ENCODE data around the gene ANKS1B. TPM values are rescaled to one million over a fixed set of nuclear protein-coding genes. Genes with fewer than 3 reads are reported as not detected.

ANKS1B gene
- total RNA-seq, 1 experiment from 2014 or later: 0.54 TPM

DNA sequence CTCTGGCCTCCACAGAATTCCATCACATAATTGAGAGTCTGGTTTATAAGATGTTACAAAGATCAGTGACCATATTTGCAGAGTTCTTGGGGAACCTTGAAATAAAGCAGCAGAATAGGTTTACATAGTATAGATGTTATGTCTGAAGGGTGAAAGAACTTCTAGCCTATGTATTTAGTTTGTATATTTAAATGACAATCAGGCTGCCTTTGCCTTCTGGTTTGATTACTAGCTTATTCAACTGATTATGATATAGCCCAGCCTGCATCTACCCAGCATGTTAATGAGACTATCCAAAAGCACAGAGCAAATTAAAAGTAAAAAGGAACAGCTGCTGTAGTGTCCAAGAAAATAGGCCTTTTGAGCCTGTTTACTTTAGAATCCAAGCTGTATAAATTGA, 1254.3 kb downstream of the ANKS1B start:
- ATAC-seq (no peak), DNase-seq (ENCODE audit: low read depth, low spot score) (no peak)
- H3K4me3 ChIP-seq (replicated peaks in 1 of 2; ENCODE audit: low read depth in 1 of 2, low read length in 2 of 2): no peak overlapping the region
- H2AFZ ChIP-seq (ENCODE audit: low read depth, low read length, poor library complexity, severe bottlenecking): no peak overlapping the region
- H3K9ac ChIP-seq (ENCODE audit: low read length): no peak overlapping the region
- no peak overlapping the region for H3K27ac ChIP-seq (ENCODE audit: low read depth, low read length)
- ChIA-PET RAD21 (ENCODE audit: low non-redundant PET in 1 of 2, low total read pairs in 2 of 2, uncharacterized antibody in 2 of 2, unreplicated experiment in 2 of 2) (no interaction called here), CTCF (no interaction called here), POLR2A (no interaction called here)
- H3K9me3 ChIP-seq (ENCODE audit: control insufficient read depth in 1 of 2, insufficient read depth in 1 of 2, low read depth in 1 of 2, low read length in 2 of 2): no peaks in the 10 kb centered on the region
- H3K79me2 ChIP-seq (ENCODE audit: insufficient read depth, low read length): no peaks in the 10 kb centered on the region
- no peaks in the 10 kb centered on the region for H3K27me3 ChIP-seq (ENCODE audit: insufficient read depth, low read length)
- intact Hi-C loops (cut with micrococcal nuclease): no loop called here
- H4K20me1 ChIP-seq (ENCODE audit: insufficient read depth): no peaks in the 10 kb centered on the region
- no peaks in the 10 kb centered on the region for H3K9me2 ChIP-seq (ENCODE audit: insufficient read depth)
- no TSS peak for BruUV-seq (replicated peaks)
- TF ChIP-seq, protein P1, sequence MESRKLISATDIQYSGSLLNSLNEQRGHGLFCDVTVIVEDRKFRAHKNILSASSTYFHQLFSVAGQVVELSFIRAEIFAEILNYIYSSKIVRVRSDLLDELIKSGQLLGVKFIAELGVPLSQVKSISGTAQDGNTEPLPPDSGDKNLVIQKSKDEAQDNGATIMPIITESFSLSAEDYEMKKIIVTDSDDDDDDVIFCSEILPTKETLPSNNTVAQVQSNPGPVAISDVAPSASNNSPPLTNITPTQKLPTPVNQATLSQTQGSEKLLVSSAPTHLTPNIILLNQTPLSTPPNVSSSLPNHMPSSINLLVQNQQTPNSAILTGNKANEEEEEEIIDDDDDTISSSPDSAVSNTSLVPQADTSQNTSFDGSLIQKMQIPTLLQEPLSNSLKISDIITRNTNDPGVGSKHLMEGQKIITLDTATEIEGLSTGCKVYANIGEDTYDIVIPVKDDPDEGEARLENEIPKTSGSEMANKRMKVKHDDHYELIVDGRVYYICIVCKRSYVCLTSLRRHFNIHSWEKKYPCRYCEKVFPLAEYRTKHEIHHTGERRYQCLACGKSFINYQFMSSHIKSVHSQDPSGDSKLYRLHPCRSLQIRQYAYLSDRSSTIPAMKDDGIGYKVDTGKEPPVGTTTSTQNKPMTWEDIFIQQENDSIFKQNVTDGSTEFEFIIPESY (IDR thresholded peaks at IDR 0.05; ENCODE audit: extremely low read depth, insufficient replicate concordance, low read length): no peak
- no peak for TF ChIP-seq POLR2AphosphoS5 (IDR thresholded peaks at IDR 0.05; ENCODE audit: low read depth, low read length)
- TF ChIP-seq RAD21 (IDR thresholded peaks at IDR 0.05; ENCODE audit: low read depth): no peak
- TF ChIP-seq ZNF274 (IDR thresholded peaks at IDR 0.05; ENCODE audit: low read depth, low read length): no peak
- TF ChIP-seq FOSL1 (IDR thresholded peaks at IDR 0.05; ENCODE audit: low read depth): no peak
- TF ChIP-seq, protein P2, sequence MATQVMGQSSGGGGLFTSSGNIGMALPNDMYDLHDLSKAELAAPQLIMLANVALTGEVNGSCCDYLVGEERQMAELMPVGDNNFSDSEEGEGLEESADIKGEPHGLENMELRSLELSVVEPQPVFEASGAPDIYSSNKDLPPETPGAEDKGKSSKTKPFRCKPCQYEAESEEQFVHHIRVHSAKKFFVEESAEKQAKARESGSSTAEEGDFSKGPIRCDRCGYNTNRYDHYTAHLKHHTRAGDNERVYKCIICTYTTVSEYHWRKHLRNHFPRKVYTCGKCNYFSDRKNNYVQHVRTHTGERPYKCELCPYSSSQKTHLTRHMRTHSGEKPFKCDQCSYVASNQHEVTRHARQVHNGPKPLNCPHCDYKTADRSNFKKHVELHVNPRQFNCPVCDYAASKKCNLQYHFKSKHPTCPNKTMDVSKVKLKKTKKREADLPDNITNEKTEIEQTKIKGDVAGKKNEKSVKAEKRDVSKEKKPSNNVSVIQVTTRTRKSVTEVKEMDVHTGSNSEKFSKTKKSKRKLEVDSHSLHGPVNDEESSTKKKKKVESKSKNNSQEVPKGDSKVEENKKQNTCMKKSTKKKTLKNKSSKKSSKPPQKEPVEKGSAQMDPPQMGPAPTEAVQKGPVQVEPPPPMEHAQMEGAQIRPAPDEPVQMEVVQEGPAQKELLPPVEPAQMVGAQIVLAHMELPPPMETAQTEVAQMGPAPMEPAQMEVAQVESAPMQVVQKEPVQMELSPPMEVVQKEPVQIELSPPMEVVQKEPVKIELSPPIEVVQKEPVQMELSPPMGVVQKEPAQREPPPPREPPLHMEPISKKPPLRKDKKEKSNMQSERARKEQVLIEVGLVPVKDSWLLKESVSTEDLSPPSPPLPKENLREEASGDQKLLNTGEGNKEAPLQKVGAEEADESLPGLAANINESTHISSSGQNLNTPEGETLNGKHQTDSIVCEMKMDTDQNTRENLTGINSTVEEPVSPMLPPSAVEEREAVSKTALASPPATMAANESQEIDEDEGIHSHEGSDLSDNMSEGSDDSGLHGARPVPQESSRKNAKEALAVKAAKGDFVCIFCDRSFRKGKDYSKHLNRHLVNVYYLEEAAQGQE (IDR thresholded peaks at IDR 0.05; ENCODE audit: low read depth): no peak
- TF ChIP-seq TCF7L2 (IDR thresholded peaks at IDR 0.05; ENCODE audit: borderline replicate concordance, extremely low read depth, insufficient read depth, insufficient read length): no peak
- TF ChIP-seq EZH2 (IDR thresholded peaks at IDR 0.05): no peak
- H3K4me2 ChIP-seq (ENCODE audit: low read length): no peak overlapping the region
- H3K36me3 ChIP-seq (ENCODE audit: control insufficient read depth in 1 of 2, insufficient read depth in 2 of 2, low read length in 2 of 2): peaks cover 0 to 16% of the 10 kb centered on the region in 2 experiments; a peak in 2 of 4 replicates
- H3K4me1 ChIP-seq (ENCODE audit: control insufficient read depth in 1 of 2, insufficient read depth in 2 of 2, low read length in 2 of 2): no peaks in the 10 kb centered on the region

Data from HCT116 (cell line).